Mesothelial cell of epicardium (in vitro differentiated cells): ENCODE measurements around the gene PRR29. TPM values are rescaled to one million over a fixed set of nuclear protein-coding genes. Genes with fewer than 3 reads are reported as not detected.

Source experiments
- DNase-seq, 2 experiments: peaks; one replicate each; pipeline ENCODE4 v3.0.0; 2021; ENCODE audit warnings: low spot score in 2 of 2; ENCODE audit not compliant: unreplicated experiment in 2 of 2
- H3K27ac Mint-ChIP-seq: 2 replicates; pipeline ENCODE4 v1.8.0; 2021; ENCODE audit warnings: mixed read lengths
- H3K27me3 Mint-ChIP-seq: 2 replicates; pipeline ENCODE4 v1.8.0; 2021; ENCODE audit warnings: low read depth, mixed read lengths
- H3K36me3 Mint-ChIP-seq: 2 replicates; pipeline ENCODE4 v1.8.0; 2021; ENCODE audit warnings: mixed read lengths
- H3K4me1 Mint-ChIP-seq: 2 replicates; pipeline ENCODE4 v1.8.0; 2021; ENCODE audit warnings: mixed read lengths
- H3K4me3 Mint-ChIP-seq: 2 replicates; pipeline ENCODE4 v1.8.0; 2021; ENCODE audit warnings: mild to moderate bottlenecking, moderate library complexity, mixed read lengths
- H3K9me3 Mint-ChIP-seq: 2 replicates; pipeline ENCODE4 v1.8.0; 2021; ENCODE audit warnings: mixed read lengths
- CTCF ChIP-seq: fragments of 200-600 bp; sonication (generic); IDR thresholded peaks from one replicate; pipeline ENCODE4 v1.5.0; 2021; ENCODE audit warnings: antibody characterized with exemption; ENCODE audit not compliant: unreplicated experiment
- total RNA-seq: library from RNA; stranded (reverse); gene quantifications from 3 replicates; pipeline ENCODE4 v1.2.1, GENCODE V29; 2021

The PRR29 gene
- total RNA-seq, 1 donor from 2014 or later, result 2.0 TPM

GRCh38 chr17:63988741-63989621 is 9.2 kb upstream of the PRR29 start:
- no peak overlapping the region for H3K27ac Mint-ChIP-seq
- H3K27me3 Mint-ChIP-seq, result peaks cover 33% of the 10 kb centered on the region
- TF ChIP-seq CTCF, result no peak
- H3K36me3 Mint-ChIP-seq, result no peaks in the 10 kb centered on the region
- DNase-seq, result no peak
- no peaks in the 10 kb centered on the region for H3K9me3 Mint-ChIP-seq
- no peak overlapping the region for H3K4me3 Mint-ChIP-seq
- H3K4me1 Mint-ChIP-seq, result peaks cover 3% of the 10 kb centered on the region

- peaks cover 3% of the 10 kb centered on the region for H3K4me1 Mint-ChIP-seq
- H3K36me3 Mint-ChIP-seq, result no peaks in the 10 kb centered on the region
- H3K9me3 Mint-ChIP-seq, result no peaks in the 10 kb centered on the region
- H3K27me3 Mint-ChIP-seq, result peaks cover 41% of the 10 kb centered on the region
- no peak for DNase-seq
- no peak overlapping the region for H3K4me3 Mint-ChIP-seq
- no peak overlapping the region for H3K27ac Mint-ChIP-seq
- TF ChIP-seq CTCF, result no peak
These were observed 8.4 kb upstream of the PRR29 start for GRCh38 chr17:63989622-63990345.

GRCh38 chr17:63991611-63992010 is 6.5 kb upstream of the PRR29 start:
- H3K27ac Mint-ChIP-seq, result no peak overlapping the region
- H3K27me3 Mint-ChIP-seq, result peaks cover 55% of the 10 kb centered on the region
- TF ChIP-seq CTCF, result no peak
- no peaks in the 10 kb centered on the region for H3K9me3 Mint-ChIP-seq
- H3K36me3 Mint-ChIP-seq, result no peaks in the 10 kb centered on the region
- DNase-seq, result no peak
- H3K4me1 Mint-ChIP-seq, result peaks cover 3% of the 10 kb centered on the region
- no peak overlapping the region for H3K4me3 Mint-ChIP-seq

- no peak for TF ChIP-seq CTCF
- peaks cover 12% of the 10 kb centered on the region for H3K4me1 Mint-ChIP-seq
- H3K27ac Mint-ChIP-seq, result no peak overlapping the region
- no peak for DNase-seq
- H3K36me3 Mint-ChIP-seq, result no peaks in the 10 kb centered on the region
- no peaks in the 10 kb centered on the region for H3K9me3 Mint-ChIP-seq
- H3K27me3 Mint-ChIP-seq, result peaks cover 70% of the 10 kb centered on the region
- H3K4me3 Mint-ChIP-seq, result no peak overlapping the region
These were observed 4.7 kb upstream of the PRR29 start for GRCh38 chr17:63993368-63993985.

GRCh38 chr17:63995626-63996025 is 2.5 kb upstream of the PRR29 start:
- Mint-ChIP-seq H3K36me3 (no peaks in the 10 kb centered on the region), H3K27ac (no peak overlapping the region), H3K4me3 (no peak overlapping the region), H3K9me3 (no peaks in the 10 kb centered on the region), H3K4me1 (peaks cover 9% of the 10 kb centered on the region), H3K27me3 (peaks cover 69% of the 10 kb centered on the region)
- no peak for TF ChIP-seq CTCF
- no peak for DNase-seq
